Colonic mucosa (tissue), 4 donors: Measurements from ENCODE around the gene HLCS. TPM values are rescaled to one million over a fixed set of nuclear protein-coding genes. Genes with fewer than 3 reads are reported as not detected.

Experiments used
- DNase-seq: peaks from one replicate; pipeline ENCODE4 v3.0.0-alpha.2; 2020
- H3K27ac ChIP-seq: fragments of 200-600 bp; one replicate; pipeline ENCODE4 v1.8.0; 2021
- H3K27me3 ChIP-seq: fragments of 200-600 bp; one replicate; pipeline ENCODE4 v1.8.0; 2021
- H3K36me3 ChIP-seq: fragments of 200-600 bp; one replicate; pipeline ENCODE4 v1.8.0; 2021
- H3K4me1 ChIP-seq: fragments of 200-600 bp; one replicate; pipeline ENCODE4 v1.8.0; 2021; ENCODE audit warnings: mild to moderate bottlenecking
- H3K4me3 ChIP-seq: fragments of 200-600 bp; one replicate; pipeline ENCODE4 v1.8.0; 2021
- H3K9ac ChIP-seq, 2 donors: one replicate each; pipeline ENCODE4 v1.7.0; 2013; ENCODE audit warnings: control low read depth in 2 of 2, low read depth in 2 of 2, low read length in 2 of 2
- H3K9me3 ChIP-seq: fragments of 200-600 bp; one replicate; pipeline ENCODE4 v1.8.0; 2021
- CTCF ChIP-seq: fragments of 200-600 bp; IDR thresholded peaks from one replicate; pipeline ENCODE4 v1.8.0; 2022; ENCODE audit warnings: antibody characterized with exemption, mild to moderate bottlenecking
- intact Hi-C: fragments of 100-400 bp; cut with DNase I; formaldehyde crosslinking; loops from one replicate; pipeline ENCODE4 v1.14.1; 2022
- total RNA-seq, 2 donors: library from RNA; stranded (reverse); fragmentation: NEBNext Ultra II Directional in 1 of 2; extraction: Animal tissue kit (Norgen Biotek cat#: 25700) in 1 of 2; gene quantifications; one replicate each; pipeline ENCODE4 v1.2.1, GENCODE V29; 2021
- donor health status: healthy.
- donor health status: DM: no; HTN: no; CAD: no.
- donor health status: DM: no; HTN: no; CAD: no.

The HLCS gene
- total RNA-seq, 2 donors from 2014 or later: 10.8 to 11.4 TPM

- Histone ChIP-seq H3K27ac (no peak overlapping the region), H3K27me3 (no peaks in the 10 kb centered on the region), H3K4me1 (no peaks in the 10 kb centered on the region), H3K36me3 (no peaks in the 10 kb centered on the region), H3K9ac (no peak overlapping the region), H3K4me3 (no peak overlapping the region), H3K9me3 (no peaks in the 10 kb centered on the region)
- intact Hi-C loops: no loop called here
- no peak for DNase-seq
- no peak for TF ChIP-seq CTCF
Observed at GRCh38 chr21:36891121-36891520, 75.3 kb downstream of the HLCS start.

- Histone ChIP-seq H3K27me3 (no peaks in the 10 kb centered on the region), H3K36me3 (no peaks in the 10 kb centered on the region), H3K9ac (no peak overlapping the region), H3K27ac (no peak overlapping the region), H3K9me3 (no peaks in the 10 kb centered on the region), H3K4me3 (no peak overlapping the region), H3K4me1 (no peaks in the 10 kb centered on the region)
- DNase-seq: no peak
- TF ChIP-seq CTCF: no peak
- intact Hi-C loops: no loop called here
Observed at GRCh38 chr21:36890086-36890485, 76.4 kb downstream of the HLCS start.

GRCh38 chr21:36889401-36889800, 77.1 kb downstream of the HLCS start:
- Histone ChIP-seq H3K27ac (no peak overlapping the region), H3K4me1 (no peaks in the 10 kb centered on the region), H3K9me3 (no peaks in the 10 kb centered on the region), H3K4me3 (no peak overlapping the region), H3K36me3 (no peaks in the 10 kb centered on the region), H3K27me3 (no peaks in the 10 kb centered on the region), H3K9ac (no peak overlapping the region)
- no peak for DNase-seq
- TF ChIP-seq CTCF: no peak
- intact Hi-C loops: no loop called here

DNA sequence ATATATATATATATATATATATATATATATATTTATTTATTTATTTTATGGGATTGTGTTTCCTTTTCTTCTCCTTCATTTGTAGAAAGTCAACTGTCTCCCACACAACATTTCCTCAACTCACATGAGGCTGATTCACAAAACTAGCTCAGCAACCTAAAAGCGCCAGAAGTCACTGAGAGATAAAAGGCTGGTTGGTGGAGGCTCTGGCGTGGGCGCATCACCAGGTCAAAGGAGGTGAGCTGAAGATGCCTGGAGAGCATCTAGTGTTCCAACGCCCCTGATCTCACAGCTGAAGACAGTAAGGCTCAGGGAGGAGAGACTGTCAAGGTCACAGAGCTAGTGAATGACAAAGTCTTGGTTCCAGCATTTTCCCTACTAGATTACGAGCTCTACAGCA, 78.0 kb downstream of the HLCS start:
- Histone ChIP-seq H3K4me1 (no peaks in the 10 kb centered on the region), H3K9me3 (no peaks in the 10 kb centered on the region), H3K9ac (no peak overlapping the region), H3K36me3 (no peaks in the 10 kb centered on the region), H3K4me3 (no peak overlapping the region), H3K27ac (no peak overlapping the region), H3K27me3 (no peaks in the 10 kb centered on the region)
- no peak for DNase-seq
- no peak for TF ChIP-seq CTCF
- intact Hi-C loops: no loop called here

- Histone ChIP-seq H3K27me3 (no peaks in the 10 kb centered on the region), H3K4me1 (no peaks in the 10 kb centered on the region), H3K9me3 (no peaks in the 10 kb centered on the region), H3K9ac (no peak overlapping the region), H3K27ac (no peak overlapping the region), H3K36me3 (no peaks in the 10 kb centered on the region), H3K4me3 (no peak overlapping the region)
- no peak for DNase-seq
- no peak for TF ChIP-seq CTCF
- intact Hi-C loops: no loop called here
Observed at GRCh38 chr21:36887963-36888362, 78.5 kb downstream of the HLCS start.
